ENCODE measurements around the gene TRIM65. TPM values are rescaled to one million over a fixed set of nuclear protein-coding genes. Genes with fewer than 3 reads are reported as not detected.

The TRIM65 gene
- 21.2 to 21.9 TPM (median 21.4 TPM) in 3 replicates for total RNA-seq

DNA sequence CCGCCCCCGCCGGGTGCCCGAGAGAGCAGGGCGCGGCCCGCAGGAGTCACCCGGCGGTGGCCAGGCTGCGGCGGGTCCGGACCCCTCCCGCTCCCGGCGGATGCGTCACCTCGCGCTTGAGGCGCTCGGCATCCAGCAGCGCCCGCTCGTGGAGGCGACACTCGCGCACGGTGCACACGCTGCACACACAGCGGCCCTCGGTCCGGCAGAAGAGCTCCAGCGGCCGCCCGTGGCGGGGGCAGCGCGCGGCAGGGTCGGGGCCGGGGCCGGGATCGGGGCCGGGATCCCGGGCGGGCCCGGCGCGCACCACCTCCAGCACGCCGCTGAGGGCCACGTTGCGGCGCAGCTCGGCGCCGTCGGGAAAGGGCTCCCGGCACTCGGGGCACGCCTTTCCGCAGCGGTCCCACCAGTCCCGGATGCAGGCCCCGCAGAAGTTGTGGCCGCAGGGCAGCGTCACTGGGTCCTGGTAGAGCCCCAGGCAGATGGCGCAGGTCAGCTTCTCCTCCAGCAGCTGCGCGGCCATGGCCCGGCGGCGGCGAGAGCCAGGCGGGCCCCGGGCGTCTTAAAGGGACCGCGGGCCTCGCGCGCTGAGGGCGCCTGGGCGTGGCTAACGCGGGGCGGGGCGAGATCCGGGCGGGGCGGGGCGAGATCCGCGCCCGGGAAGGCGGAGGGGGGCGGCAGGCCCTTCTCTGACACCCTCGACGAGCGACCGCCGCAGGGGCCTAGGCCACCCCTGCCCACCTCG is at the start of gene TRIM65:
Gene TRIM65 (minus strand): TSS at position 537 of the 745 bp plus-strand sequence. CDS start 14 bp downstream, at position 523.
- Mint-ChIP-seq H3K4me1 (peaks cover 21% of the 10 kb centered on the region), H3K9me3 (no peaks in the 10 kb centered on the region), H3K27ac (peak within 1 kb of the TSS; percentile 82), H3K36me3 (peaks cover 10% of the 10 kb centered on the region), H3K4me3 (peak within 1 kb of the TSS; percentile 71), H3K27me3 (ENCODE audit: low read depth) (no peaks in the 10 kb centered on the region)
- TF ChIP-seq, protein P1, sequence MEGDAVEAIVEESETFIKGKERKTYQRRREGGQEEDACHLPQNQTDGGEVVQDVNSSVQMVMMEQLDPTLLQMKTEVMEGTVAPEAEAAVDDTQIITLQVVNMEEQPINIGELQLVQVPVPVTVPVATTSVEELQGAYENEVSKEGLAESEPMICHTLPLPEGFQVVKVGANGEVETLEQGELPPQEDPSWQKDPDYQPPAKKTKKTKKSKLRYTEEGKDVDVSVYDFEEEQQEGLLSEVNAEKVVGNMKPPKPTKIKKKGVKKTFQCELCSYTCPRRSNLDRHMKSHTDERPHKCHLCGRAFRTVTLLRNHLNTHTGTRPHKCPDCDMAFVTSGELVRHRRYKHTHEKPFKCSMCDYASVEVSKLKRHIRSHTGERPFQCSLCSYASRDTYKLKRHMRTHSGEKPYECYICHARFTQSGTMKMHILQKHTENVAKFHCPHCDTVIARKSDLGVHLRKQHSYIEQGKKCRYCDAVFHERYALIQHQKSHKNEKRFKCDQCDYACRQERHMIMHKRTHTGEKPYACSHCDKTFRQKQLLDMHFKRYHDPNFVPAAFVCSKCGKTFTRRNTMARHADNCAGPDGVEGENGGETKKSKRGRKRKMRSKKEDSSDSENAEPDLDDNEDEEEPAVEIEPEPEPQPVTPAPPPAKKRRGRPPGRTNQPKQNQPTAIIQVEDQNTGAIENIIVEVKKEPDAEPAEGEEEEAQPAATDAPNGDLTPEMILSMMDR (IDR thresholded peaks at IDR 0.05; ENCODE audit: unreplicated experiment): no peak
- peak in 1 of 2 experiments; percentile 77 for DNase-seq (ENCODE audit: low spot score in 2 of 2, unreplicated experiment in 2 of 2)

DNA sequence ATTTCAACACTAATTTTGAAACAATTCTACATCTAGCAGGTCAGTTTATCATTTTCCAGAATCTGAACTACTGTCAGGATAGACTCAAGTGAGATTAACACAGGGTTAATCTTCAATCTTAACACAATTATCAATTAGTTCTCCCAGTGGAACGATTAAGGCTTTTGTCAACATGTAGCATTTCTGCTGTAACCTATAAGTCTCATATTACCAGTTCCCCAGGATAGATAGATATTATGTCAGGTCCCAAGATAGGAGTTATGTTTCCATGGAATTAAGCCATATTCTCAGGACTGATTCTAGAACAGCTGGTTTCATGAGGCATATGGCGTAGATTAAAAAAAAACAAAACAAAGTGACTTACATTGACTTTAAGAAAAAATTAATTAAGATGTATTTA is 48.5 kb upstream of the TRIM65 start:
- peaks cover 24% of the 10 kb centered on the region for H3K36me3 Mint-ChIP-seq
- H3K4me1 Mint-ChIP-seq: peaks cover 9% of the 10 kb centered on the region
- H3K27ac Mint-ChIP-seq: no peak overlapping the region
- H3K4me3 Mint-ChIP-seq: no peak overlapping the region
- no peaks in the 10 kb centered on the region for H3K27me3 Mint-ChIP-seq (ENCODE audit: low read depth)
- no peak for DNase-seq (ENCODE audit: low spot score in 2 of 2, unreplicated experiment in 2 of 2)
- no peaks in the 10 kb centered on the region for H3K9me3 Mint-ChIP-seq
- TF ChIP-seq, protein P1 (IDR thresholded peaks at IDR 0.05; ENCODE audit: unreplicated experiment): no peak

DNA sequence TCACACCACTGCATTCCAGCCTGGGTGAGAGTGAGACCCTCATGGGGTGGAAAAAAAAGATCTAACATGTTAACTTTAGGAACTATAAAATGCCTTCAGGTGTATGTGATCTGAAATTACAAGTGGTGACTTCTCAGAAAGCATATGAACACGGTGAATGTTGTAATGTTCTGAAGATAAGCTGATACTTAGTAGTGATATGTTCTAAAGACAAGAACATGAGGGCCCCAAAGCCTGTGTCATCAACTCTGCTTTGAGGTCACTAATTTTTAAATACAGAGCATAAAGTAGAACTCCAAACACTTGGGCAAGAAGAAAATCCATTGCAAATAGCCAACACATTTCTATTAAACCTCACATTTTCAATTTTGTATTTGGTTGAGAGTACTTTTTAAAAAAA is 46.7 kb upstream of the TRIM65 start:
- peaks cover 9% of the 10 kb centered on the region for H3K4me1 Mint-ChIP-seq
- no peak for DNase-seq (ENCODE audit: low spot score in 2 of 2, unreplicated experiment in 2 of 2)
- H3K36me3 Mint-ChIP-seq: peaks cover 14% of the 10 kb centered on the region
- no peaks in the 10 kb centered on the region for H3K9me3 Mint-ChIP-seq
- H3K27me3 Mint-ChIP-seq (ENCODE audit: low read depth): no peaks in the 10 kb centered on the region
- TF ChIP-seq, protein P1 (IDR thresholded peaks at IDR 0.05; ENCODE audit: unreplicated experiment): no peak
- no peak overlapping the region for H3K27ac Mint-ChIP-seq
- H3K4me3 Mint-ChIP-seq: no peak overlapping the region

- H3K27me3 Mint-ChIP-seq (ENCODE audit: low read depth): no peaks in the 10 kb centered on the region
- H3K9me3 Mint-ChIP-seq: no peaks in the 10 kb centered on the region
- H3K36me3 Mint-ChIP-seq: peaks cover 10% of the 10 kb centered on the region
- H3K27ac Mint-ChIP-seq: no peak overlapping the region
- H3K4me3 Mint-ChIP-seq: no peak overlapping the region
- peaks cover 9% of the 10 kb centered on the region for H3K4me1 Mint-ChIP-seq
- TF ChIP-seq, protein P1 (IDR thresholded peaks at IDR 0.05; ENCODE audit: unreplicated experiment): no peak
- no peak for DNase-seq (ENCODE audit: low spot score in 2 of 2, unreplicated experiment in 2 of 2)
Measured at GRCh38 chr17:75942473-75942872, 45.7 kb upstream of the TRIM65 start.

GRCh38 chr17:75941442-75941819 is 44.7 kb upstream of the TRIM65 start:
- H3K9me3 Mint-ChIP-seq: no peaks in the 10 kb centered on the region
- TF ChIP-seq, protein P1 (IDR thresholded peaks at IDR 0.05; ENCODE audit: unreplicated experiment): no peak
- H3K27me3 Mint-ChIP-seq (ENCODE audit: low read depth): no peaks in the 10 kb centered on the region
- peak overlapping the region; percentile 91 for H3K4me3 Mint-ChIP-seq
- no peak for DNase-seq (ENCODE audit: low spot score in 2 of 2, unreplicated experiment in 2 of 2)
- peak overlapping the region; percentile 88 for H3K27ac Mint-ChIP-seq
- H3K4me1 Mint-ChIP-seq: peaks cover 9% of the 10 kb centered on the region
- peaks cover 8% of the 10 kb centered on the region for H3K36me3 Mint-ChIP-seq
